ENCODE measurements around the gene SYT15. TPM values are rescaled to one million over a fixed set of nuclear protein-coding genes. Genes with fewer than 3 reads are reported as not detected.
"Not testable (repeated sequence)": the region's sequence is repeated elsewhere in the genome, so short reads cannot be mapped to it uniquely, and the experiment has no call there.

The SYT15 gene
- total and polyA plus RNA-seq, 4 donors = 0.13 to 24.8 (median 4.8) TPM

- WGBS, 2 donors = 0 to 5% methylated on average over 4 to 5 of the region's 6 CpGs
- DNase-seq = peak in 1 of 2 donors; percentile 30
- intact Hi-C loops (cut with DNase I); H3K36me3 ChIP-seq (ENCODE audit: control insufficient read depth in 1 of 2, insufficient read depth in 2 of 2, low read length in 1 of 2); H3K4me1 ChIP-seq (ENCODE audit: control insufficient read depth in 1 of 2, insufficient read depth in 2 of 2, low read length in 2 of 2); H3K27me3 ChIP-seq (ENCODE audit: control insufficient read depth in 1 of 2, insufficient read depth in 2 of 2, low read length in 1 of 2); H3K4me3 ChIP-seq (ENCODE audit: low read length in 2 of 2); H3K9me3 ChIP-seq (ENCODE audit: control insufficient read depth, low read length); H3K27ac ChIP-seq (ENCODE audit: low read depth in 1 of 2, low read length in 2 of 2): not testable (repeated sequence)
- ATAC-seq (ENCODE audit: low FRiP score) = peak; percentile 71
Observed at GRCh38 chr10:46594453-46595063, 15.6 kb downstream of the SYT15 start.

- intact Hi-C loops (cut with DNase I); H3K36me3 ChIP-seq (ENCODE audit: control insufficient read depth in 1 of 2, insufficient read depth in 2 of 2, low read length in 1 of 2); H3K4me3 ChIP-seq (ENCODE audit: low read length in 2 of 2); H3K9me3 ChIP-seq (ENCODE audit: control insufficient read depth, low read length); H3K4me1 ChIP-seq (ENCODE audit: control insufficient read depth in 1 of 2, insufficient read depth in 2 of 2, low read length in 2 of 2); H3K27ac ChIP-seq (ENCODE audit: low read depth in 1 of 2, low read length in 2 of 2); H3K27me3 ChIP-seq (ENCODE audit: control insufficient read depth in 1 of 2, insufficient read depth in 2 of 2, low read length in 1 of 2): not testable (repeated sequence)
- DNase-seq (peak; percentile 35 to 67), ATAC-seq (ENCODE audit: low FRiP score) (peak; percentile 39)
- 4 to 8% methylated on average over 2 of the region's 4 CpGs for WGBS, 2 donors
Observed at GRCh38 chr10:46596570-46596969, 17.6 kb downstream of the SYT15 start.

GRCh38 chr10:46597616-46598246 lies 18.8 kb downstream of the SYT15 start:
- peak; percentile 92 for ATAC-seq (ENCODE audit: low FRiP score)
- H3K9me3 ChIP-seq (ENCODE audit: control insufficient read depth, low read length); H3K4me3 ChIP-seq (ENCODE audit: low read length in 2 of 2): not testable (repeated sequence)

GRCh38 chr10:46600516-46600915 lies 21.6 kb downstream of the SYT15 start:
- H3K36me3 ChIP-seq (ENCODE audit: control insufficient read depth in 1 of 2, insufficient read depth in 2 of 2, low read length in 1 of 2); DNase-seq; H3K4me3 ChIP-seq (ENCODE audit: low read length in 2 of 2); H3K9me3 ChIP-seq (ENCODE audit: control insufficient read depth, low read length); ATAC-seq (ENCODE audit: low FRiP score); H3K27me3 ChIP-seq (ENCODE audit: control insufficient read depth in 1 of 2, insufficient read depth in 2 of 2, low read length in 1 of 2); H3K27ac ChIP-seq (ENCODE audit: low read depth in 1 of 2, low read length in 2 of 2); H3K4me1 ChIP-seq (ENCODE audit: control insufficient read depth in 1 of 2, insufficient read depth in 2 of 2, low read length in 2 of 2); intact Hi-C loops (cut with DNase I): not testable (repeated sequence)
- 83 to 93% methylated on average over 1 of the region's 1 CpG for WGBS, 2 donors

More at GRCh38 chr10:46597616-46598246, 18.8 kb downstream of the SYT15 start:
- 0% methylated on average over 8 to 30 of the region's 44 CpGs for WGBS, 2 donors
- DNase-seq = peak; percentile 52 to 64
- H3K4me1 ChIP-seq (ENCODE audit: control insufficient read depth in 1 of 2, insufficient read depth in 2 of 2, low read length in 2 of 2); intact Hi-C loops (cut with DNase I); H3K27me3 ChIP-seq (ENCODE audit: control insufficient read depth in 1 of 2, insufficient read depth in 2 of 2, low read length in 1 of 2); H3K27ac ChIP-seq (ENCODE audit: low read depth in 1 of 2, low read length in 2 of 2); H3K36me3 ChIP-seq (ENCODE audit: control insufficient read depth in 1 of 2, insufficient read depth in 2 of 2, low read length in 1 of 2): not testable (repeated sequence)

GRCh38 chr10:46615540-46615939 lies 36.6 kb downstream of the SYT15 start:
- DNase-seq; H3K36me3 ChIP-seq (ENCODE audit: control insufficient read depth in 1 of 2, insufficient read depth in 2 of 2, low read length in 1 of 2); H3K9me3 ChIP-seq (ENCODE audit: control insufficient read depth, low read length); ATAC-seq (ENCODE audit: low FRiP score); H3K27ac ChIP-seq (ENCODE audit: low read depth in 1 of 2, low read length in 2 of 2); H3K4me3 ChIP-seq (ENCODE audit: low read length in 2 of 2); H3K27me3 ChIP-seq (ENCODE audit: control insufficient read depth in 1 of 2, insufficient read depth in 2 of 2, low read length in 1 of 2); H3K4me1 ChIP-seq (ENCODE audit: control insufficient read depth in 1 of 2, insufficient read depth in 2 of 2, low read length in 2 of 2); intact Hi-C loops (cut with DNase I): not testable (repeated sequence)
- WGBS, 2 donors = no CpG with 5 or more reads among the region's 6 CpGs

GRCh38 chr10:46616227-46616626 lies 37.3 kb downstream of the SYT15 start:
- H3K9me3 ChIP-seq (ENCODE audit: control insufficient read depth, low read length); ATAC-seq (ENCODE audit: low FRiP score); H3K4me3 ChIP-seq (ENCODE audit: low read length in 2 of 2); intact Hi-C loops (cut with DNase I); H3K27me3 ChIP-seq (ENCODE audit: control insufficient read depth in 1 of 2, insufficient read depth in 2 of 2, low read length in 1 of 2); H3K36me3 ChIP-seq (ENCODE audit: control insufficient read depth in 1 of 2, insufficient read depth in 2 of 2, low read length in 1 of 2); DNase-seq; H3K4me1 ChIP-seq (ENCODE audit: control insufficient read depth in 1 of 2, insufficient read depth in 2 of 2, low read length in 2 of 2); H3K27ac ChIP-seq (ENCODE audit: low read depth in 1 of 2, low read length in 2 of 2): not testable (repeated sequence)
- WGBS, 2 donors = no CpG with 5 or more reads among the region's 3 CpGs

- peak in 1 of 2 donors; percentile 11 for DNase-seq
- intact Hi-C loops (cut with DNase I); H3K4me3 ChIP-seq (ENCODE audit: low read length in 2 of 2); H3K4me1 ChIP-seq (ENCODE audit: control insufficient read depth in 1 of 2, insufficient read depth in 2 of 2, low read length in 2 of 2); H3K36me3 ChIP-seq (ENCODE audit: control insufficient read depth in 1 of 2, insufficient read depth in 2 of 2, low read length in 1 of 2); H3K27ac ChIP-seq (ENCODE audit: low read depth in 1 of 2, low read length in 2 of 2); ATAC-seq (ENCODE audit: low FRiP score); H3K9me3 ChIP-seq (ENCODE audit: control insufficient read depth, low read length); H3K27me3 ChIP-seq (ENCODE audit: control insufficient read depth in 1 of 2, insufficient read depth in 2 of 2, low read length in 1 of 2): not testable (repeated sequence)
- WGBS, 2 donors = 81 to 89% methylated on average over 2 to 4 of the region's 4 CpGs
Observed at GRCh38 chr10:46617134-46617533, 38.2 kb downstream of the SYT15 start.

GRCh38 chr10:46617913-46618312 lies 39.0 kb downstream of the SYT15 start:
- DNase-seq; H3K27ac ChIP-seq (ENCODE audit: low read depth in 1 of 2, low read length in 2 of 2); intact Hi-C loops (cut with DNase I); H3K27me3 ChIP-seq (ENCODE audit: control insufficient read depth in 1 of 2, insufficient read depth in 2 of 2, low read length in 1 of 2); H3K9me3 ChIP-seq (ENCODE audit: control insufficient read depth, low read length); H3K36me3 ChIP-seq (ENCODE audit: control insufficient read depth in 1 of 2, insufficient read depth in 2 of 2, low read length in 1 of 2); H3K4me1 ChIP-seq (ENCODE audit: control insufficient read depth in 1 of 2, insufficient read depth in 2 of 2, low read length in 2 of 2); H3K4me3 ChIP-seq (ENCODE audit: low read length in 2 of 2); ATAC-seq (ENCODE audit: low FRiP score): not testable (repeated sequence)
- 84 to 86% methylated on average over 2 of the region's 3 CpGs for WGBS, 2 donors

Data from aorta (tissue), 5 donors.